ENCODE results near the gene TSGA10IP.

TSGA10IP gene

GRCh38 chr11:65977621-65978390 lies 32.5 kb downstream of the TSGA10IP start:
- H3K4me3 ChIP-seq (ENCODE audit: low read depth, low read length): no peak overlapping the region
- TF ChIP-seq CTCF (IDR thresholded peaks at IDR 0.05; ENCODE audit: low read depth, low read length): no peak

GRCh38 chr11:65978391-65979238 lies 33.3 kb downstream of the TSGA10IP start:
- no peak overlapping the region for H3K4me3 ChIP-seq (ENCODE audit: low read depth, low read length)
- TF ChIP-seq CTCF (IDR thresholded peaks at IDR 0.05; ENCODE audit: low read depth, low read length): no peak

GRCh38 chr11:65979261-65979759 lies 34.0 kb downstream of the TSGA10IP start:
- no peak overlapping the region for H3K4me3 ChIP-seq (ENCODE audit: low read depth, low read length)
- TF ChIP-seq CTCF (IDR thresholded peaks at IDR 0.05; ENCODE audit: low read depth, low read length): no peak

- TF ChIP-seq CTCF (IDR thresholded peaks at IDR 0.05; ENCODE audit: low read depth, low read length): no peak
- no peak overlapping the region for H3K4me3 ChIP-seq (ENCODE audit: low read depth, low read length)
These were observed 35.9 kb downstream of the TSGA10IP start for GRCh38 chr11:65981101-65981740.

GRCh38 chr11:65981972-65982823 lies 36.9 kb downstream of the TSGA10IP start:
- no peak overlapping the region for H3K4me3 ChIP-seq (ENCODE audit: low read depth, low read length)
- TF ChIP-seq CTCF (IDR thresholded peaks at IDR 0.05; ENCODE audit: low read depth, low read length): no peak

GRCh38 chr11:65982824-65983588 lies 37.7 kb downstream of the TSGA10IP start:
- no peak for TF ChIP-seq CTCF (IDR thresholded peaks at IDR 0.05; ENCODE audit: low read depth, low read length)
- H3K4me3 ChIP-seq (ENCODE audit: low read depth, low read length): no peak overlapping the region
